Suprapubic skin (tissue), 4 donors: Measurements from ENCODE around the gene SYT14. TPM values are rescaled to one million over a fixed set of nuclear protein-coding genes. Genes with fewer than 3 reads are reported as not detected.

ENCODE experiments used
- DNase-seq, 2 donors: peaks; one replicate each; pipeline ENCODE4 v3.0.0-alpha.2; 2019; ENCODE audit warnings: low spot score in 2 of 2
- H3K27ac ChIP-seq: fragments of 200-600 bp; sonication (generic); one replicate; pipeline ENCODE4 v1.5.1; 2019
- H3K27me3 ChIP-seq: fragments of 200-600 bp; sonication (generic); one replicate; pipeline ENCODE4 v1.5.1; 2019
- H3K36me3 ChIP-seq: fragments of 200-600 bp; sonication (generic); one replicate; pipeline ENCODE4 v1.5.1; 2019
- H3K4me1 ChIP-seq: fragments of 200-600 bp; sonication (generic); one replicate; pipeline ENCODE4 v1.5.1; 2019
- H3K4me3 ChIP-seq: fragments of 200-600 bp; sonication (generic); one replicate; pipeline ENCODE4 v1.5.1; 2019; ENCODE audit warnings: mild to moderate bottlenecking
- H3K9me3 ChIP-seq: fragments of 200-600 bp; sonication (generic); one replicate; pipeline ENCODE4 v1.5.1; 2019
- EP300 ChIP-seq: sonication (generic); formaldehyde crosslinking; IDR thresholded peaks from one replicate; pipeline ENCODE4 v1.6.1; 2017; ENCODE audit warnings: antibody characterized with exemption
- POLR2A ChIP-seq, 2 donors: fragments of 450-650 bp; IDR thresholded peaks; one replicate each; pipeline ENCODE4 v1.6.1; 2017; ENCODE audit warnings: antibody characterized with exemption in 2 of 2, mild to moderate bottlenecking in 2 of 2, moderate library complexity in 2 of 2
- POLR2AphosphoS5 ChIP-seq, 3 donors: sonication (generic); formaldehyde crosslinking; IDR thresholded peaks; one replicate each; pipeline ENCODE4 v1.6.1; 2017; ENCODE audit warnings: antibody characterized with exemption in 3 of 3
- WGBS: methylation state at CpG from one replicate; pipeline ENCODE4 v1.1.5; 2018; 5-methylcytosine and 5-hydroxymethylcytosine counted together
- total RNA-seq, 4 donors: library from RNA; depleted of rRNA; stranded (reverse); fragments of >200 nt; gene quantifications; one replicate each; pipeline ENCODE4 v1.1.0, GENCODE V29; 2016
- TF ChIP-seq, protein P1 (sequence below), 2 donors: fragments of 200-600 bp in 1 of 2; fragments of 450-650 bp in 1 of 2; sonication (generic) in 1 of 2; IDR thresholded peaks; one replicate each; pipeline ENCODE4 v1.5.1; 2016 to 2019; ENCODE audit warnings: antibody characterized with exemption in 2 of 2, mild to moderate bottlenecking in 1 of 2, moderate library complexity in 1 of 2

SYT14 gene
- total RNA-seq, 4 donors from 2014 or later, result 0.26 TPM; not detected in 3

- Histone ChIP-seq H3K27me3 (no peaks in the 10 kb centered on the region), H3K4me1 (no peaks in the 10 kb centered on the region), H3K9me3 (no peaks in the 10 kb centered on the region), H3K4me3 (no peak overlapping the region), H3K36me3 (no peaks in the 10 kb centered on the region), H3K27ac (no peak overlapping the region)
- TF ChIP-seq, protein P1, sequence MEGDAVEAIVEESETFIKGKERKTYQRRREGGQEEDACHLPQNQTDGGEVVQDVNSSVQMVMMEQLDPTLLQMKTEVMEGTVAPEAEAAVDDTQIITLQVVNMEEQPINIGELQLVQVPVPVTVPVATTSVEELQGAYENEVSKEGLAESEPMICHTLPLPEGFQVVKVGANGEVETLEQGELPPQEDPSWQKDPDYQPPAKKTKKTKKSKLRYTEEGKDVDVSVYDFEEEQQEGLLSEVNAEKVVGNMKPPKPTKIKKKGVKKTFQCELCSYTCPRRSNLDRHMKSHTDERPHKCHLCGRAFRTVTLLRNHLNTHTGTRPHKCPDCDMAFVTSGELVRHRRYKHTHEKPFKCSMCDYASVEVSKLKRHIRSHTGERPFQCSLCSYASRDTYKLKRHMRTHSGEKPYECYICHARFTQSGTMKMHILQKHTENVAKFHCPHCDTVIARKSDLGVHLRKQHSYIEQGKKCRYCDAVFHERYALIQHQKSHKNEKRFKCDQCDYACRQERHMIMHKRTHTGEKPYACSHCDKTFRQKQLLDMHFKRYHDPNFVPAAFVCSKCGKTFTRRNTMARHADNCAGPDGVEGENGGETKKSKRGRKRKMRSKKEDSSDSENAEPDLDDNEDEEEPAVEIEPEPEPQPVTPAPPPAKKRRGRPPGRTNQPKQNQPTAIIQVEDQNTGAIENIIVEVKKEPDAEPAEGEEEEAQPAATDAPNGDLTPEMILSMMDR (IDR thresholded peaks at IDR 0.05), result no peak
- TF ChIP-seq EP300 (no peak), POLR2AphosphoS5 (IDR thresholded peaks at IDR 0.05) (no peak), POLR2A (IDR thresholded peaks at IDR 0.05) (no peak)
- 74% methylated on average over 3 of the region's 3 CpGs for WGBS
- DNase-seq, result no peak
Measured at GRCh38 chr1:209948155-209948554, 10.1 kb downstream of the SYT14 start.

DNA sequence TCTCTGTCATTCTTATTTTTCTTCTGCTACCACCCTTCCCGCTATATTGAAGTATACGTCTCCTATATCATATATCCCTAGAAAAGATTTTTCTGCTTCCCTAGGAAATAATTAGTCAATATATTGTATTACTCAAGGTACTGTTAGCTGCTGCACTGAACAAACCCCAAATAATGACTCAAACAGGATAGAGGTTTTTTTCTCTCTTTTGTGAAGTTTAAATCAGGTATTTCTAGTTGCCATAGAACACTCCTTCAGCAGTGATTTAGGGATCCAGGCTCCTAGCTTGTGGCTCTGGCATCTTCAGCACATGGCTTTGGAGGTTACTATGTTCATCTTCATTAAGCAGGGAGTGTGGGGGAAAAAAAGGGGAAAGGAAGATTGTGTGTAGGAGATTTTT lies 18.1 kb downstream of the SYT14 start:
- TF ChIP-seq, protein P1 (IDR thresholded peaks at IDR 0.05), result no peak
- TF ChIP-seq POLR2AphosphoS5 (IDR thresholded peaks at IDR 0.05) (no peak), POLR2A (IDR thresholded peaks at IDR 0.05) (no peak), EP300 (no peak)
- Histone ChIP-seq H3K4me1 (no peaks in the 10 kb centered on the region), H3K27me3 (no peaks in the 10 kb centered on the region), H3K9me3 (no peaks in the 10 kb centered on the region), H3K27ac (no peak overlapping the region), H3K36me3 (no peaks in the 10 kb centered on the region), H3K4me3 (no peak overlapping the region)
- DNase-seq, result no peak
- 94% methylated on average over 2 of the region's 2 CpGs for WGBS

GRCh38 chr1:209959623-209960022 lies 21.6 kb downstream of the SYT14 start:
- H3K4me1 ChIP-seq, result no peaks in the 10 kb centered on the region
- no peaks in the 10 kb centered on the region for H3K9me3 ChIP-seq
- no peak for DNase-seq
- 75% methylated on average over 2 of the region's 2 CpGs for WGBS
- no peak overlapping the region for H3K27ac ChIP-seq
- H3K36me3 ChIP-seq, result no peaks in the 10 kb centered on the region
- no peak overlapping the region for H3K4me3 ChIP-seq
- peaks cover 3% of the 10 kb centered on the region for H3K27me3 ChIP-seq
- TF ChIP-seq POLR2AphosphoS5 (IDR thresholded peaks at IDR 0.05) (no peak), POLR2A (IDR thresholded peaks at IDR 0.05) (no peak), EP300 (no peak)
- TF ChIP-seq, protein P1 (IDR thresholded peaks at IDR 0.05), result no peak

- Histone ChIP-seq H3K27me3 (peaks cover 3% of the 10 kb centered on the region), H3K27ac (no peak overlapping the region), H3K9me3 (no peaks in the 10 kb centered on the region), H3K4me3 (no peak overlapping the region), H3K36me3 (no peaks in the 10 kb centered on the region), H3K4me1 (no peaks in the 10 kb centered on the region)
- no peak for DNase-seq
- 80% methylated on average over 2 of the region's 2 CpGs for WGBS
- TF ChIP-seq POLR2A (IDR thresholded peaks at IDR 0.05), result no peak
- no peak for TF ChIP-seq EP300
- TF ChIP-seq, protein P1 (IDR thresholded peaks at IDR 0.05), result no peak
- TF ChIP-seq POLR2AphosphoS5 (IDR thresholded peaks at IDR 0.05), result no peak
Measured at GRCh38 chr1:209960926-209961325, 22.9 kb downstream of the SYT14 start.

GRCh38 chr1:209962388-209962787 lies 24.4 kb downstream of the SYT14 start:
- H3K27ac ChIP-seq, result no peak overlapping the region
- peaks cover 3% of the 10 kb centered on the region for H3K27me3 ChIP-seq
- 67% methylated on average over 4 of the region's 4 CpGs for WGBS
- no peak for DNase-seq
- no peaks in the 10 kb centered on the region for H3K36me3 ChIP-seq
- H3K4me1 ChIP-seq, result no peaks in the 10 kb centered on the region
- no peak overlapping the region for H3K4me3 ChIP-seq
- no peaks in the 10 kb centered on the region for H3K9me3 ChIP-seq
- TF ChIP-seq, protein P1 (IDR thresholded peaks at IDR 0.05), result no peak
- TF ChIP-seq EP300 (no peak), POLR2AphosphoS5 (IDR thresholded peaks at IDR 0.05) (no peak), POLR2A (IDR thresholded peaks at IDR 0.05) (no peak)
